ENCODE data around the gene PAPOLG.

DNA sequence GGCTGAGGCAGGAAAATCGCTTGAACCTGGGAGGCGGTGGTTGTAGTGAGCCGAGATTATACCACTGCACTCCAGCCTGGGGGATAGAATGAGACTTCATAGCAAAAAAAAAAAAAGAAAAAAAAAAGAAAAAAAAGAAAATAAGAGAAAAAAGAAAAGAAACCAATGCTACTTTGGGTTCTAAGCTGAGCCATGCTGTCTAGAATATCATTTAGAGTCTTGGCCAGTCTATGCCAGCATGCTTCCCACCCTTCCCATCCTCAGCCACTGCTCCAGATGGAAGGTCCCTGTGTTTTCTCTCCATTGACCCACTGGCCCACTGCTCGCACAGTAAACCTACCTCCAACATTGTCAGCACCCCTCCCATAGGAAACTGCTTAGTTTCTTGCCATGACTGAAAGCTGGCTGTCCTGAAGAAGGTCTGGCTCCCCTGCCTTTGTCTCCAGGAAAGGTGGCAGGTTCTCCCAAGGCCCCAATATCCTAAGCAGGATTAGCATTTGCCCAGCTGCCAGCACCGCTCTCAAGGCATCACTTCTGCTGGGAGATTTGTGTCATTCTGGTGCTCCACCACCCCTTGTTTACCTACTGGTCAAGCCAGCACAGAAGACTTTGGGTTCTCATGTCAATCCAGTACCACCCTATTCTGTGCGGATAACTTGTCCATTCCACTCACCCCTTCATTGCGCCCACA is 47.3 kb upstream of the PAPOLG start:
- TF ChIP-seq CTCF (IDR thresholded peaks at IDR 0.05), result no peak
- TF ChIP-seq ZFX (IDR thresholded peaks at IDR 0.05; ENCODE audit: borderline replicate concordance), result no peak
